ENCODE data around the gene SIVA1.
A peak's percentile ranks its signal among the peaks of the same experiment; 100 is the strongest.

The SIVA1 gene

DNA sequence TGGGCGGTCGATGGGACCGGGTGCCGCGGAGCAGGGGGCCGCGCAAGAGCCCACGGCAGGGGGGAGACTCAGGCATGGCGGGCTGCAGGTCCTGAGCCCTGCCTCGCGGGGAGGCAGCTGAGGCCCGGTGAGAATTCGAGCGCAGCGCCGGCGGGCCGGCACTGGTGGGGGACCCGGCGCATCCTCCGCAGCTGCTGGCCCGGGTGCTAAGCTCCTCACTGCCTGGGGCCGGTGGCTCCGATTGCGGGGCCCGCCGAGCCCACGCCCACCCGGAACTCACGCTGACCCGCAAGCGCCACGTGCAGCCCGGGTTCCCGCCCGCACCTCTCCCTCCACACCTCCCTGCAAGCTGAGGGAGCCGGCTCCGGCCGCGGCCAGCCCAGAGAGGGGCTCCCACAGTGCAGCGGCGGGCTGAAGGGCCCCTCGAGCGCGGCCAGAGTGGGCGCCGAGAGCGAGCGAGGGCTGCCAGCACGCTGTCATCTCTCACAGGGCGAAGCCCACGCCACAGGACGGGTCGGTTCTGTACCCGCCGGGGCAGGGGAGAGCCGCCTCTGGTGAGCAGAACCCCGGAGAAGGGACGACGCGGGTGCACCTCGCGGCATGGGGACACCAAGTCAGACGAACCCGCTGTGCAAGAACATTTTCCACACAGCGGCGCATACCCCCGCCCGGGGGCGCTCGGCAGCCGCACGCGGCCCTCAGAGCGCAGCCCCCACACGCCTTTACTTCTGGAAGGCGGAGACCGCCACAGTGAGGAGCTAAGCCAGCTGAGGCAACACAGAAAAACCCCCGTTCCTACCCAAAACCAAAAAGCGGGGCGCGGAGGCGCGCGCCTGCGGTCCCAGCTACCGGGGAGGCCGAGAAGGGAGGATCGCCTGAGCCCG lies 1.2 kb upstream of the SIVA1 start:
- no peak for DNase-seq (ENCODE audit: low read depth in 3 of 3)

DNA sequence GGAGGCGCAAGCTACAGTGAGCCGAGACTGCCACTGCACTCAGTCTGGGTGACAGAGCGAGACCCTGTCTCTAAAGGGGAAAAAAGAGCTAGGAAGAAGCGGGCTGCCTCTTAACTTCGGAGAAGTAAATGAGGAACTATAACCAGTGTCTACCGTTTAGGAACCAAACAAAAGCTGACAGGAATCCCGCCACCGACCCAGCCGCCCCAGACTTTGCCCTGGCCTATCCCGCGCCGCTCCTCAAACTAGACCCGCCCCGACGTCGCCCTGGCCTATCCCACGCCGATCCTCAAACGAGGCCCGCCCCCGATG lies 568 bp upstream of the SIVA1 start:
- no peak for DNase-seq (ENCODE audit: low read depth in 3 of 3)

DNA sequence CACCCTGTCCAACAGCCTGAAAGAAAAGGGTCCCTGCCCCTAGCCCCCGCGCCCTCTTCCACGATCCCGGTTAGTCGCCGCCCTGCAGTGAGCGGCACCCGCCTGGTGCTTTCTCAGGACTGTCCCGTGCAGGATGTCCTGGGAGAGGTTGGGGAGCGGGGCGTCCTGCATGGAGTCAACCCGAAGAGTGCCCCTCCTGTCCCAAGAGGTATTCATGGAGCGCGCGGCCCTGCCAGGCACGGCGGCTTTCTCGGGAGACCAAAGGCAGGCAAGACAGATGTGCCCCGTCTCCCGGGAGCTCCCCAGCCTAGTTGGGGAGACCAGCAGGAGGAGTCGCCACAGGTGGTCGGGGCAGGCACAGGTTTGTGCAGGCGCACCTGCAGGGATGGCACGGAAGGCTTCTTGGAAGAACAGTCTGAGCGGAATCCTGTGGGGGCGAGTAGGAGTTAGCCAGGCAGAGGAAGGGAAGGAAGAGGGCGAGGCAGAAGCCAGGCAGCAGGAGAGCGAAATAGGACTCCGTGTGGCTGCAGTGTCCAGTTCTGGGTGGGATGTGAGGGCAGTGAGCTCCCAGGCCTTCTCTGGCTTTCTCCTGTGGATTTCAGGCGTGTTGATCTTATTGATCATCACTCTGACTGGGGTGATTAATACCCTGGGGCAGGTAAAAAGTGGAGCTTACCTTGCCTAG lies 723 bp downstream of the SIVA1 start:
- no peak for DNase-seq (ENCODE audit: low read depth in 3 of 3)

DNA sequence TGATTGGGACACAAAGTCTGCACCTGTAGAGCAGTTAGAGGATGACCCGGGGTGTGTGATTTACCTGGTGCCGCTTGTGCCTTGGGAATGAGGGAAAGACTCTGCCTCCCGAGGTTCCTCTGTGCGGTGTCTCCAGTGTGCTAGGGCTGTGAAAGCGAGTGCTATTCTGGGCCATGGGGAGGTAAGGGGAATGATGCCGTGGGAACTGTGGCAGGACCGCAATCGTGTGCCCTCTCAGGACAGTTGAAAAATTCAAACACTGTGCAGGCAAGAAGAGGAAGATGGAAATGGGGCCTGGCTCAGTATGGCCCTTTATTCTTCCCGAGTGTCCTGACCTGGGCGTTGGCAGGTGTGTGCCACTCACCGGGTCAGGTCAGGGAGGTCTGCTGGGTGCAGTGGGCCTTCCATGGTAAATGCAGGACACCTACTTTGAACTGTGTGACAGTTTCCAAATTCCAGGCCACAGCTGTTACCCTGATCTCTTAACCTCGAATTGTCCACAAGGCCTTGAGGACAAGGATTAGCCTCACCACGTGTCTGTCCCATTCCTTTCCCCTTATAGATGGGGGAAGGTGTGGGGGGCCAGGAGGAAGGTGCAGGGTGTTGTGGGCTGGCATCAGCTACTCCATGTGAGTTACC lies 1.4 kb downstream of the SIVA1 start:
- no peak for DNase-seq (ENCODE audit: low read depth in 3 of 3)

DNA sequence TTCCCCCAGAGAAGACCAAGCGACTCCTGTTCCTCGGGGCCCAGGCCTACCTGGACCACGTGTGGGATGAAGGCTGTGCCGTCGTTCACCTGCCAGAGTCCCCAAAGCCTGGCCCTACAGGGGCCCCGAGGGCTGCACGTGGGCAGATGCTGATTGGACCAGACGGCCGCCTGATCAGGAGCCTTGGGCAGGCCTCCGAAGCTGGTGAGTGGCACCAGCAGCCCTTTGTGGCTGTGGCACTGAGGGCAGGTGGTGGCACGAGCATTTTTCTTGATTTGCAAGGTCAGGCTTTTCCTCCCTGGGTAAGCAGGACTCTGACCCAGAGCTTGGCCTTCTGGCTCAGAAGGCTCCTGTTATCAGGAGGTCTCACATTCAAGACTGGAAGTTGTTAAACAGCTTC lies 2.7 kb downstream of the SIVA1 start:
- no peak for DNase-seq (ENCODE audit: low read depth in 3 of 3)

DNA sequence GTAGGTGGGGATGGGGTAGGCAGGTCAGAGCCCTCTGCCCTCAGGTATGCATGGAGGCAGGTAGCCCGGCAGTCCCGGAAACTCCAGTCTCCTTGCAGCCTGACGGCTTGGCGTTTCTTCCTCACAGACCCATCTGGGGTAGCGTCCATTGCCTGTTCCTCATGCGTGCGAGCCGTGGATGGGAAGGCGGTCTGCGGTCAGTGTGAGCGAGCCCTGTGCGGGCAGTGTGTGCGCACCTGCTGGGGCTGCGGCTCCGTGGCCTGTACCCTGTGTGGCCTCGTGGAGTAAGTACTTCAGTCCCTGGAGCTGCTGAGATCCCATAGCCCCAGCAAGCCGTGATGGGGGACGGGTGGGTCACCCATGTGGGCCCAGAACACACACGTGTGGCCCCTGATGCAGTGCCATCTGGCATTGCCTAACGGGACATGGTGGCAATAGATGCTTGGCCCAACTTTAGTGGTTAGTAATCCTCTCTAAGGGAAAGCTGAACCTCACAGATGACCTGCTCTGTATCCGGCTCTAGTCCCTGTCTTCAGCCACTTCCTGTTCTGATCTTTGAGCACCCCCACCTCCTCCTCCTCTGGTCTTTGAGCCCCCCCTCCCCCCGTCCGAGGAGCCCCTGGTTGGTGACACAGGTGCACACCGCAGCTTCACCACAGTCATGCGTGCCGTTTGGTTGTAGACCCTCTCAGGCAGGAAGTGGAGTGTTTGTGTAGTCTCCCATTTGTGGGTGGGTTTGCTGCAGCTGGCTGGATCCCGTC lies 3.7 kb downstream of the SIVA1 start:
- DNase-seq (ENCODE audit: low read depth in 3 of 3): no peak

DNA sequence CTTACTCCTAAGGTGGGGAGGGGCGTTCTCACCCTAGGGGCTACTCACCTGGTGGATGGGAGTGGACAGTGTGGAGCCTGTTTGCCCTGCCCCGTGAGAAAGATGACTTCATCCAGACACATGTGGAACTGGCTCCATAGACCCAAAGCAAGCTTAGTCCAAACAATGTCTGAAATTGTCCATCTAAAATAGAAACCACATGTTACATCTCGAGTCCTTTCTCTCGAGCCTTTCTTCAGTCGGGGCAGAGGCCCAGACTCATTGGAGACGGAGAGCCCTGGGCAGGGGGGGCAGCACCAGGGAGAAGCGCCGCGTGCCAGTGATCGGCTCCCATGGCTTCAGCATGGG lies 4.3 kb downstream of the SIVA1 start:
- DNase-seq (ENCODE audit: low read depth in 3 of 3): no peak

DNA sequence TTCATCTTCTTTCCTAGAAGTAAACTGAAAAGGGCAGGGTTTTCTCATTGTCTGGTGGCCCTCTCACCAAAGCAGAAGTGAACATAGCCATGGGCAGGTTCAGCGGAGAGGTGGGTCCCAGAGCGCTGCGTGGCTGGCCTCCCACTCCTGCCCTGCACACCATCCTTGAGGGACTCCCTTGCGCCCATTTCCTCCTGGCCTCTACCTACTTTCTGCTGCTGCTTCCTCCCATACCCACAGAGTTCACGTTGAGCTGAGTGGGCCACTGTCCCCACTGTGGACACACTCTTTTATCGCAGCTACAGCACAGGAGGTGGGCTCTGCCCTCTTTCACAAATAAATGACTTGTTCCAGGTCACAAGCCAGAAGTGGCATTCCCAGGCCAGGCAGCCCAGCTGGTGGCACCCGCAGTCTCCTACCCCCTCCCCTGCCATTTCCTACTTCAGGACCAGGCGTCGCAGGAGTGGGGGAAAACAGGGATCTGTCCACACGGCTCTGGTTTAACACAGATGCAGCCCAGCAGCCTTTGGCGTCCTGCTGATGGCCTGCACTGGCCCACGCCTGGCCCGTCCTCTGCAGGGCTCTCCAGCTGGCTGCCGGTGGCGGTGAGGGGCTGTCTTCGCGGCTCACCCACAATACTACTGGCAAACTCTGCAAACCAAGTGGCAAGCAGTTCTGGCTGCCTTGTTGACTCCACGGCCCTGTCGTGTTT lies 4.9 kb downstream of the SIVA1 start:
- DNase-seq (ENCODE audit: low read depth in 3 of 3): no peak

DNA sequence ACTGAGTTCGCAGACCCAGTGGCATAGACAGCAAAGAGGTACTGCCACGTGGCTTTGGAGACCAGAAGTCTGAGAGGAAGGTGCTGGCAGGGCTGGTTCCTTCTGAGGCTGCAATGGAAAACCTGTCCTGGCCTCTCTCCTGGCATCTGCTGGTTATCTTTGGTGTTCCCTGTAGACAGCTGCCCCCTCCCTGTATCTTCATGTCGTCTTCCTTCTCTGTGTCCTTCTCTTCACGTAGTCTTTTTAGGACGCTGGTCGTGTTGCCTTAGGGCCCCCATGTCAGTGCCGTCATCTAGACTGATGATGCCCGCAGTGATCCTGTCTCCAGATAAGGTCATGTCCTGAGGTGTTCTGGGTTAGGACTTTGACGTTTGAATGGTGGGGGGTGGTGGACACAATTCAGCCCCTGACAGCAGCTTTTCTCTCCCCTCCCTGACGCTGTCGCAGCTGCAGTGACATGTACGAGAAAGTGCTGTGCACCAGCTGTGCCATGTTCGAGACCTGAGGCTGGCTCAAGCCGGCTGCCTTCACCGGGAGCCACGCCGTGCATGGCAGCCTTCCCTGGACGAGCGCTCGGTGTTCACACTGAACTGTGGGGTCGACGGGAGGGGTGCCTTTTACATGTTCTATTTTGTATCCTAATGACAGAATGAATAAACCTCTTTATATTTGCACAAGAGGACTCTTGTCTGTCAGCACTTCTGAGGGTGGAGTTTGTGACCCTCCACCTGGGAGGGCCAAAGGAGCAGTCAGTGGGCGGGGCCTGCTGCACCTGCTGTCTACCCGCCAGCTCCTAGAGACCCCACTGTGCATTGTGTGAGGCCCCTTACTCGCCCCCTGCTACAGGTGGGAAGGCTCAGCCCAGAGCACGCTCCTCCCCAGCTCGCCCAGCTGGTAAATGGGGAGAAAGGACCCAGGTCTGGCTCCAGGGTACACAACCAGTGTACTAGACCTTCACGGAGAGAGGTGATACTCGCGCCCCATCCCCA lies 6.3 kb downstream of the SIVA1 start:
- no peak for DNase-seq (ENCODE audit: low read depth in 3 of 3)

DNA sequence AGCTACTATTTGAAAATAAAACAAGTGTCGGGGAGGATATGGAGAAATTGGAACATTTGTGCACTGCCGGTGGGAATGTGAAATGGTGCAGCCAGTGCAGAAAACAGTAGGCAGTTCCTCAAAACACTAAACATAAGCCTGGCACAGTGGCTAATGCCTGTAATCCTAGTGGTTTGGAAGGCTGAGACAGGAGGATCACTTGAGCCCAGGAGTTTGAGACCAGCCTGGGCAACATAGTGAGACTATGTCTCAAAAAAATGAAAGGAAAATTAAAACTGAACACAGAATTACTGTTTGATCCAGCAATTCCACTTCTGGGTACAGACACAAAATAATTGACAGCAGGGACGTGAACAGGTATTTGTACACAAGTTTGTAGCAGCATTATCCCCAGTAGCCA lies 12.6 kb downstream of the SIVA1 start:
- DNase-seq (ENCODE audit: low read depth in 3 of 3): no peak

DNA sequence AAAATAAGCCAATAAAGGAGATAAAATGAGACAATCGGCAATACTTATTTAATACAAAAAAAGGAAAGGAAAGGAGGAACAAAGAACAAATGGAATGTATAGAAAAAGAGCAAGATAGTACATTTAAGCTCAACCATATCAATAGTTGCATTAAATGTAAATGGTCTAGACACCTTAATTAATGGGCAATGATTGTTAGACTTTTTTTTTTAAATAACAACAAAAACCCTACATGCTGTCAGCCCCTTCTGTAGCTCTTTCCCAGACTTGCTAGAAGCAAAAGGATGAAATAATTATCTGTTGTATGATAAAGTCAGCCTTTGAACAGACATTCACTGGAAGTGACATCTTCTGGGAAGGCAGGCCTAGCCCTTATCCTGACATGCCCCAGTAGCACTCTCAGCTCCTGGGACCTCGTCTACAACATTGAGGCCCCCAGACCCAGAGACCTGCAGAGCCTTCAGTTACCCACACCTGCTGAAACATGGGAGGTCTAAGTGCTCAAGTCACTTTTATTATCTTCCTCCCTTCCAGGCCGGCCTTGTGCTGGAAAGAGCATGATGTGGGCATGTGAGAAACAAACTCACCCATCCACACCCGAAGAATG lies 13.4 kb downstream of the SIVA1 start:
- DNase-seq (ENCODE audit: low read depth in 3 of 3): no peak

DNA sequence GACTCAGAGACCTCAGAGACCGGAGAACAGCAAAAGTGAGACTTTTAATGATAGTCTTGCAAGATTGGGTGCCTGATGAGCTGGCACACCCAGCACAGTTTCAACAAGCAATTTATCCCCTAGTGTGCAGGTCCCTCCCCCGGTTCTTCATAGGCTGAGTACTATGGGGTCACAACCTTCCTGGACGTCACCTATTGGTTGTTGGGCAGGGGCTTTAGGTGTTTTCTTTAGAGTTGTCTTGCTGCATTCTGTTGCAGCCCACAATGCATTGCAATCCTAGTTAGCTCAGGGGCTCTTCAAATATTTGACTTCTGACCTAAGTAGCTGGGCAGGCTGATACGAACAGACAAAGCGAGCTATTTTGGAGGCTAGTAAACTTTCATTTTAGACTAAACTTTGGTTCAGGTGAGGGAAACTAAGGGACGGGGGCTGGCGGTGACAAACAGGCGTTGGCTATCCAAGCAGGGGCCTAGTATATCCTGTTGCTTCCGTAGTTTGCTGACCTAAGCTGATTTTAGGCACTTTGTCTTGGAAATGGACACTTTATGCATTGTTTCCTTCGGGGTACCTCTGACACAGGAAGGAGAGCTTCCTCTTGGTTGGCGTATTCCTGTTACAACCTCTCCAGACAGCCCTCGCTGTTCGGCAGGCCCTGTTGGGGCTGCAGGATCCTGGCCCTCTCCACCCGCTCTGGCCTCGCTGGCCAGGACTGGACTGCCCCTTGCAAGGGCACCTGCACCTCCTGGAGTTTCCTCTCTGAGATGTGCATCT lies 14.1 kb downstream of the SIVA1 start:
- no peak for DNase-seq (ENCODE audit: low read depth in 3 of 3)

DNA sequence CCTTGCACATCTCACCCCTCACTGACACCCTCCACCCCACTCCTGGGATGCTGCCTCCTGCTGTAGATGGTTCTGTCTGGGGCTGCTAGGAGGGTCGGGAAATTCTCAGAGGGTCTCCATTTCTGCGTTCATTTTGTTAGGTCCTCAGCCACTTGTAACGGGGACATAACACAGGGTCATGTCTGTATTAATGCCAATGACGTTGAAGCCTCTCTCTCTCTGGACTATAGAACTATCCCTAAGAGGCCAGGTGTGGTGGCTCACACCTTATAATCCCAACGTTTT lies 14.6 kb downstream of the SIVA1 start:
- no peak for DNase-seq (ENCODE audit: low read depth in 3 of 3)

DNA sequence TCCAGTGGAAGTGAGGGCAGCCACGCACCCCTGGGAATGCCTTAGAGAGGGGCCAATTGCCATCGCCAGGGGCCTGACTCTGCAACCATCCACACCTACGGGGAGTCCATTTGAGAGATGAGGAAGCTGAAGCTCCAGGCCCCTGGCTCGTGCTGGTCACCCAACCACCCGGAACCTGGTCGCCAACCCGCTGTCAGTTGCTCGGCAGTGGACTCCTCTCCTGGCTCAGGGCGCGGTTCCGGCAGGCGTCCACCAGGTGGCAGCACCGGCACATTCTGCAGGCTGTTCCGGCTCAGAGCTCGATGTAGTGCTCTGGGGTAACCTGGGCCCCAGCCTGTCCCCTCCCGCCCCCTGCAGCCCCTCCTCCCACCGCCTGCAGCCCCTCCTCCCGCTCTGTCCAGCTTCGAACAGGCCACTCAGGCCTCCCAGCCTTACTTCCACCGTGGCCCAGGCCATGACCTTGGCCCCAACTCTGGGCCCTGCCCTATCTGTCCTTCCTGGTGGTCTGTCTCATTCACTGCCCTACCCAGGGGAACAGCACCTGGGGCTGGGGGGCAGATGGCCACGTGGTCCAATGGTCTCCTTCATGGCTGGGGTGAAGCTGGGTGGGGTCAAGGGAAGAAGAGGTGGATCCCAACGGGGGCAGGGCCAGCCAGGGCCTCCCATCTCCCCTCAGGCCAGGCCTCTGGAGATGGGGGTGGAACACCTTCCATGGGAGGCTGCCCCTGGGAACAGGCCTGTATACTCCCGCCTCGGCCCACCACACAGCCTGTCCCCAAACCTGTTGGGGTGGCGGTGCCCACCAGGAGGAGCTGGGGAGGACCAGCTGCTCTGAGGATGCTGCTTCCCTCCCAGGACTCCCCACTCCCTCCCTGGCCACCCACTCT lies 15.7 kb downstream of the SIVA1 start:
- DNase-seq (ENCODE audit: low read depth in 3 of 3): peak; percentile 81 to 91 (median 88)

DNA sequence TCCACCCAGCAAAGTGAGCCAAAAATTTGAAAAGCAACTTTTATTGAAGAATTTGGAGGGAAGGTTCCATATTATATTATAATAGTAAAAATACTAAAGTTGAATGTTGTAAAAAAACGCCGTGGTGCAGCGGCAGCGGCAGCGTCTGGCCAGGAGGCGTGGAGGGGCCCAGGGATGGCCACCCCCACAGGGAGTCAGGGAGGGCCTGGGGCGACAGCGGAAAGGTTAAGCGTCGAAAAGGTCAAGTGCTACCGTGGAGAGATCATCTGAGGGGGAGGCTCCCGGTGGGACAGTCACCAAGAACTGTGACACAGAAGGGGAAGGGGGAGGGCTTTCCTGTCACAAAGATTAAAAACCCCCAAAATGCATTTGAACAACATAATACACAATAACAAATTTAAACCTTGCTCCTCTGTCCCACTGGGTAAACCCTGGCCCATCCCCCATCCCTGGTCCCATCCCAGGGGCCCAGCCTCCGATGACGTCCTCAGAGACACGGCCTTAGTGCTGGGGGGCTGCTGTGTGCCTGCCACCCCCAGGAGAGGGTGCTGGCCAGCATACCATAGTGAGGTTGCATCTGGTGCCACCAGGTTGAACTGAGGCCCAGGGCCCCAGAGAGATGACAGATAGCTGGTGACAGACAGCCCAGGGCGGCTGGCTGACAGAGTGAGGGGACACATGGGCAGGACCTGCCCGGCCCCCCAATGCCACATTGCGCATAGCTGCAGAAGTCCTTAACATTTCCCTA lies 16.6 kb downstream of the SIVA1 start:
- no peak for DNase-seq (ENCODE audit: low read depth in 3 of 3)

DNA sequence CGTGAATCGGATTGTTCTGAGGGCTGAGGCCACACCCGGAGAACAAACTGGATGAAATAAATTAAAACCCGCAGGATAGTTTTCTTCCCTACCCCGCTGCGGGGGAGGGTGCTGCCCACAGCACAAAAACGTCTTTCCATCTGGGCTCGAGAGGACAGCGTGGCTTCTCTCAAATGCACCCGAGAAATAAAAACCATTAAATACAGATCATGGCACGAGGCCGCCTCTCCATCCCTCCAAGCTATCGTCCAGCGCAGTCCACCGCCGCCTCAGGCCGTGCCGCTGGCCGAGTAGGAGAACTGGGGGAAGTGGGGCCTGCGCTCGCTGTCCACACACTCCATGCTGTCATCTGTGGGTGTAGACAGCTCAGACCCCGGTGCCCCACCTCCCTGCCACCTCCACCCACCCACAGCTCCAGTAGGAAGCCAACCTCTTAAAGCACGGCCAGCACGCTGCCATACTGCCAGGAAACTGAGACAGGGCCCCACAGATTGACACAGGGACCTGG lies 17.2 kb downstream of the SIVA1 start:
- no peak for DNase-seq (ENCODE audit: low read depth in 3 of 3)

DNA sequence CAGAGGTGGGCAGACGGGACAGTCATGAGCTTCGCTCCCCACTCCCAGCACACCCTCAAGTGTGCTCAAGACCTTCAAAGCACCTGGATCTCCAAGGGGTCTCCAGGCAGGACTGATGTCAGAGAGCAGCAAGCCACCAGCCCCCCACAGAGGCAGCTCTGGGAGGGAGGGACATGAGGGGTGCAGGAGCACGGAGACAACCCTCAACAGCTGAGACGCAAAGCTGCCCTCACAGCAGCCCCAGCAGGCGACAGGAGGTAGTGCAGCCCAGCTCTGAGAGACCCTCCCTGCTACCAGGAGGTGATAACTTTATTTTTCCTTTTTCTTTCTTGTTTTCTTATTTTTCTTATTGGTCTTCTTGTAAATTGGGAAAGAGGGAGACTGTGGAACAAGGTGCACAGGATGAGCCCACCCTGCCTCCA lies 17.9 kb downstream of the SIVA1 start:
- no peak for DNase-seq (ENCODE audit: low read depth in 3 of 3)

DNA sequence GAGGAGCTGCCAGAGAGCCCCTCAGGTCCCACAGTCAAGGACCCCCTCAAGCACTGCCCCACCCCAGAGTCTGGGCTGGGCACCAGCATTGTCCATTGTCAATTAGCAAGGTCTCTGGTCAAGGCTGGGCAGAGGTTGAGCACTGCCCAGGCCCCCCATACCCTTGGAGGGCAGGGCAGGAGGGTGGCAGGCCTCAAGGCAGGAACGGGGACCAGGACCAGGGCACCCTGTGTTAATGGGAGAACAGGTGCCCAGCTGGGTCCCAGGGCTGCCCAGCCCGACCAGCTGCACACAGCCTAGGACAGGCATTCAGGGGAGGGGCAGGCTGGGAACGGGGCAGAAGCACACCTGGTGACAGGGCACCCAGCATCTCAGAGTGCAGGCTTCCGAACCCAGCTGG lies 18.4 kb downstream of the SIVA1 start:
- DNase-seq (ENCODE audit: low read depth in 3 of 3): no peak
